ENCODE data around the gene CDCA7.
"Not testable (repeated sequence)": the region's sequence is repeated elsewhere in the genome, so short reads cannot be mapped to it uniquely, and the experiment has no call there.

The CDCA7 gene

GRCh38 chr2:173404841-173405750, 50.4 kb downstream of the CDCA7 start:
- no peak for DNase-seq

GRCh38 chr2:173407176-173407575, 52.5 kb downstream of the CDCA7 start:
- DNase-seq: no peak

GRCh38 chr2:173407646-173408045, 53.0 kb downstream of the CDCA7 start:
- DNase-seq: no peak

GRCh38 chr2:173410579-173410978, 55.9 kb downstream of the CDCA7 start:
- no peak for DNase-seq

GRCh38 chr2:173412628-173413027, 58.0 kb downstream of the CDCA7 start:
- DNase-seq: no peak

- DNase-seq: no peak
These were observed 60.2 kb downstream of the CDCA7 start for GRCh38 chr2:173414823-173415322.

GRCh38 chr2:173415431-173416381, 61.0 kb downstream of the CDCA7 start:
- DNase-seq: no peak

GRCh38 chr2:173416415-173417152, 61.9 kb downstream of the CDCA7 start:
- DNase-seq: not testable (repeated sequence)

- no peak for DNase-seq
These were observed 62.7 kb downstream of the CDCA7 start for GRCh38 chr2:173417341-173417740.

- no peak for DNase-seq
These were observed 63.1 kb downstream of the CDCA7 start for GRCh38 chr2:173417802-173418201.

Measured in NCI-H187 treated with DMSO at 0.1 percent for 48 hours (cell line).